PFSK-1 (cell line): Measurements from ENCODE around the gene TXNDC5.

Source experiments
- FOXP2 ChIP-seq: optimal IDR thresholded peaks from 2 replicates; pipeline ENCODE3; 2011; ENCODE audit warnings: borderline replicate concordance, control low read depth, inconsistent platforms; ENCODE audit not compliant: insufficient read depth; ENCODE audit errors: extremely low read length, extremely low read depth
- POLR2AphosphoS5 ChIP-seq: IDR thresholded peaks from 2 replicates; pipeline ENCODE4 v1.6.1; 2012; ENCODE audit warnings: low read depth, mild to moderate bottlenecking, control low read depth, low read length, moderate library complexity
- SIN3A ChIP-seq: IDR thresholded peaks from 2 replicates; pipeline ENCODE4 v1.6.1; 2012; ENCODE audit warnings: mild to moderate bottlenecking, low read length, moderate library complexity, borderline replicate concordance; ENCODE audit not compliant: insufficient read depth
- TAF1 ChIP-seq: IDR thresholded peaks from 2 replicates; pipeline ENCODE4 v1.6.1; 2012; ENCODE audit warnings: low read length, control low read depth, borderline replicate concordance; ENCODE audit not compliant: insufficient read depth
- TF ChIP-seq, protein P1 (sequence below), 2 experiments: IDR thresholded peaks; 2 replicates each; pipeline versions ENCODE4 v1.6.1 to v1.8.0; 2011 to 2012; ENCODE audit warnings: low read depth in 2 of 2, low read length in 2 of 2, control low read depth in 1 of 2, inconsistent platforms in 1 of 2, mild to moderate bottlenecking in 1 of 2, moderate library complexity in 1 of 2; ENCODE audit not compliant: insufficient read depth in 1 of 2

TXNDC5 gene

GRCh38 chr6:7859591-7859990, 51.0 kb downstream of the TXNDC5 start:
- TF ChIP-seq TAF1 (no peak), FOXP2 (no peak), SIN3A (no peak), POLR2AphosphoS5 (no peak)
- TF ChIP-seq, protein P1, sequence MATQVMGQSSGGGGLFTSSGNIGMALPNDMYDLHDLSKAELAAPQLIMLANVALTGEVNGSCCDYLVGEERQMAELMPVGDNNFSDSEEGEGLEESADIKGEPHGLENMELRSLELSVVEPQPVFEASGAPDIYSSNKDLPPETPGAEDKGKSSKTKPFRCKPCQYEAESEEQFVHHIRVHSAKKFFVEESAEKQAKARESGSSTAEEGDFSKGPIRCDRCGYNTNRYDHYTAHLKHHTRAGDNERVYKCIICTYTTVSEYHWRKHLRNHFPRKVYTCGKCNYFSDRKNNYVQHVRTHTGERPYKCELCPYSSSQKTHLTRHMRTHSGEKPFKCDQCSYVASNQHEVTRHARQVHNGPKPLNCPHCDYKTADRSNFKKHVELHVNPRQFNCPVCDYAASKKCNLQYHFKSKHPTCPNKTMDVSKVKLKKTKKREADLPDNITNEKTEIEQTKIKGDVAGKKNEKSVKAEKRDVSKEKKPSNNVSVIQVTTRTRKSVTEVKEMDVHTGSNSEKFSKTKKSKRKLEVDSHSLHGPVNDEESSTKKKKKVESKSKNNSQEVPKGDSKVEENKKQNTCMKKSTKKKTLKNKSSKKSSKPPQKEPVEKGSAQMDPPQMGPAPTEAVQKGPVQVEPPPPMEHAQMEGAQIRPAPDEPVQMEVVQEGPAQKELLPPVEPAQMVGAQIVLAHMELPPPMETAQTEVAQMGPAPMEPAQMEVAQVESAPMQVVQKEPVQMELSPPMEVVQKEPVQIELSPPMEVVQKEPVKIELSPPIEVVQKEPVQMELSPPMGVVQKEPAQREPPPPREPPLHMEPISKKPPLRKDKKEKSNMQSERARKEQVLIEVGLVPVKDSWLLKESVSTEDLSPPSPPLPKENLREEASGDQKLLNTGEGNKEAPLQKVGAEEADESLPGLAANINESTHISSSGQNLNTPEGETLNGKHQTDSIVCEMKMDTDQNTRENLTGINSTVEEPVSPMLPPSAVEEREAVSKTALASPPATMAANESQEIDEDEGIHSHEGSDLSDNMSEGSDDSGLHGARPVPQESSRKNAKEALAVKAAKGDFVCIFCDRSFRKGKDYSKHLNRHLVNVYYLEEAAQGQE (IDR thresholded peaks at IDR 0.05; ENCODE audit: insufficient read depth in 1 of 2, low read depth in 2 of 2, low read length in 2 of 2), result no peak

GRCh38 chr6:7851780-7852179, 58.8 kb downstream of the TXNDC5 start:
- TF ChIP-seq FOXP2 (no peak), POLR2AphosphoS5 (no peak), TAF1 (no peak), SIN3A (no peak)
- TF ChIP-seq, protein P1 (IDR thresholded peaks at IDR 0.05; ENCODE audit: insufficient read depth in 1 of 2, low read depth in 2 of 2, low read length in 2 of 2), result no peak

DNA sequence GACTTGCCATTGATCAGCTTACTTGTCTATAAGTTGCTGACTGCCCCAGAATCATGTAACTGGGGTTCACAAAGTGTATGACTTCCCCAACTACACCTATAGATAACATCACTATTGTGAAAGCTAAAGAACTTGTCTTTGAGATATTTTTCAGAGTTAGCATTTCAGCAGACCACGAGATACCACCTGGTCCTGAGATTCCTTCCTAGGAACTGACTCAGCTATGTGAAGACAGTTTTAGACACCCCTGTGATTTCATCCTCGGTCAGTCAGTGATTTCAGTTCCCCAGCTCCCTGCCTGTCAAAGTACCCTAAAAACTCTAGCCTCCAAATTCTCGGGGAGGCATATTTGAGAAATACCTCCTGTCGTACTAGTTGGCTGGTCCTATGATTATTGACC, 62.4 kb downstream of the TXNDC5 start:
- TF ChIP-seq POLR2AphosphoS5 (no peak), TAF1 (no peak), FOXP2 (no peak), SIN3A (no peak)
- TF ChIP-seq, protein P1 (IDR thresholded peaks at IDR 0.05; ENCODE audit: insufficient read depth in 1 of 2, low read depth in 2 of 2, low read length in 2 of 2), result no peak

DNA sequence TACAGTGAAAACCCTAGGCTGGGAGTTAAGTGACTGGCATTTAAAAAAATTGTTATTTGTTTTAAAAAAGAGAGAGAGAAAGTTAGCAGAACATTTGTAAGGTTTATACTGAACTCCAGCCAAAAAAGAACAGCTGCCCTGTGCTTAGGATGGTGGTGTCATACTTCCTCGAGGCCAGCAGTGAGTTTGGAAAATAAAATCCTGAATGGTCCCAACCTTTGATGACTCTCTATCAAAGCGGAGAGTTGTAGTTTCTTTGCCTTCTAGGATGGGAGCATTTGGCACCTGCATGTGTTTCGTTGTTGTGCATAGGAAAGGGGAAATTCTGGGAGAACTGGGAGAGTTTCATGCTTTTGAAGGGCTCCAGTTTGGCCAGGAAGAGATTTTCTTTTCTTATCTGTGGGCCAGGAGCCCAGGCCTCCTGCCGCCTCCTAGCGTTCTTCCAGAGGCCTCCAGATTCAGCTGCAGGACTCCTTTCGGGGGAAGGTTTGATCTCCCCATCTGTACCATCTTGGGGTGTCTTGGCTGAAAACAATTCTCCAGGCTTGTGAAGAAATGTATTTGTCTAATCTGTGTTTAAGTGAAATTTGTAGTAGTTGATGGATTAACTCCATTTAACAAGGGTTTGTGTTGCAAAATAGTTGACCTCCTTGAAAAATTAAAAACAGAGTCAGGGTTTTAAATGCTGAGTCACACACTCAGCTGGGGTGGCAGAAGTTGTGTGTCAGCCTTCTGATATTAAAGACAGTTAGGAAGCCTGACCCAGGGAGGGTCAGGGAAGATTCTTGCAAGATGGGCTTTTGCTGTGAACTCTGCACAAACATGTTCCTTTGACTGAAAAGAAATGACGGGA, 63.4 kb downstream of the TXNDC5 start:
- TF ChIP-seq, protein P1 (IDR thresholded peaks at IDR 0.05; ENCODE audit: insufficient read depth in 1 of 2, low read depth in 2 of 2, low read length in 2 of 2), result no peak
- no peak for TF ChIP-seq POLR2AphosphoS5
- no peak for TF ChIP-seq SIN3A
- TF ChIP-seq TAF1, result no peak
- TF ChIP-seq FOXP2, result no peak

- no peak for TF ChIP-seq TAF1
- TF ChIP-seq SIN3A, result no peak
- TF ChIP-seq, protein P1 (IDR thresholded peaks at IDR 0.05; ENCODE audit: insufficient read depth in 1 of 2, low read depth in 2 of 2, low read length in 2 of 2), result no peak
- no peak for TF ChIP-seq POLR2AphosphoS5
- no peak for TF ChIP-seq FOXP2
Measured at GRCh38 chr6:7841781-7842468, 68.7 kb downstream of the TXNDC5 start.
